NT2/D1 (cell line): ENCODE measurements around the gene ZBTB20.

Experiments
- DNase-seq: peaks from one replicate; pipeline ENCODE4 v3.0.0-alpha.2; 2011; ENCODE audit warnings: low read depth, low spot score
- H3K27me3 ChIP-seq: 2 replicates; pipeline ENCODE4 v1.6.0; 2011; ENCODE audit warnings: mild to moderate bottlenecking; ENCODE audit not compliant: insufficient read length, insufficient read depth
- H3K36me3 ChIP-seq: 2 replicates; pipeline ENCODE4 v1.6.1; 2011; ENCODE audit warnings: mild to moderate bottlenecking, low read length, mixed read lengths; ENCODE audit not compliant: insufficient read depth, insufficient read length
- H3K4me1 ChIP-seq: 2 replicates; pipeline ENCODE4 v1.5.1; 2011; ENCODE audit not compliant: insufficient read depth, insufficient read length
- H3K4me3 ChIP-seq: 2 replicates; pipeline ENCODE4 v1.5.1; 2011; ENCODE audit warnings: low read depth; ENCODE audit not compliant: insufficient read length
- H3K9ac ChIP-seq: 2 replicates; pipeline ENCODE4 v1.6.0; 2011; ENCODE audit warnings: low read depth; ENCODE audit not compliant: insufficient read length
- H3K9me3 ChIP-seq: 2 replicates; pipeline ENCODE4 v1.5.1; 2011; ENCODE audit warnings: mild to moderate bottlenecking, low read length; ENCODE audit not compliant: insufficient read depth
- SUZ12 ChIP-seq: IDR thresholded peaks from 2 replicates; pipeline ENCODE4 v1.6.1; 2011; ENCODE audit not compliant: insufficient read length, insufficient read depth; ENCODE audit errors: extremely low read depth
- YY1 ChIP-seq: IDR thresholded peaks from 2 replicates; pipeline ENCODE4 v1.6.1; 2011; ENCODE audit not compliant: insufficient read length, insufficient read depth
- ZNF274 ChIP-seq: IDR thresholded peaks from 2 replicates; pipeline ENCODE4 v1.6.1; 2011; ENCODE audit warnings: mild to moderate bottlenecking, low read depth, low read length

The ZBTB20 gene

GRCh38 chr3:114700637-114701234, 446.4 kb downstream of the ZBTB20 start:
- Histone ChIP-seq H3K36me3 (no peaks in the 10 kb centered on the region), H3K9me3 (no peaks in the 10 kb centered on the region), H3K27me3 (no peaks in the 10 kb centered on the region), H3K4me1 (no peaks in the 10 kb centered on the region), H3K4me3 (no peak overlapping the region), H3K9ac (no peak overlapping the region)
- TF ChIP-seq SUZ12 (no peak), YY1 (no peak), ZNF274 (no peak)
- no peak for DNase-seq

DNA sequence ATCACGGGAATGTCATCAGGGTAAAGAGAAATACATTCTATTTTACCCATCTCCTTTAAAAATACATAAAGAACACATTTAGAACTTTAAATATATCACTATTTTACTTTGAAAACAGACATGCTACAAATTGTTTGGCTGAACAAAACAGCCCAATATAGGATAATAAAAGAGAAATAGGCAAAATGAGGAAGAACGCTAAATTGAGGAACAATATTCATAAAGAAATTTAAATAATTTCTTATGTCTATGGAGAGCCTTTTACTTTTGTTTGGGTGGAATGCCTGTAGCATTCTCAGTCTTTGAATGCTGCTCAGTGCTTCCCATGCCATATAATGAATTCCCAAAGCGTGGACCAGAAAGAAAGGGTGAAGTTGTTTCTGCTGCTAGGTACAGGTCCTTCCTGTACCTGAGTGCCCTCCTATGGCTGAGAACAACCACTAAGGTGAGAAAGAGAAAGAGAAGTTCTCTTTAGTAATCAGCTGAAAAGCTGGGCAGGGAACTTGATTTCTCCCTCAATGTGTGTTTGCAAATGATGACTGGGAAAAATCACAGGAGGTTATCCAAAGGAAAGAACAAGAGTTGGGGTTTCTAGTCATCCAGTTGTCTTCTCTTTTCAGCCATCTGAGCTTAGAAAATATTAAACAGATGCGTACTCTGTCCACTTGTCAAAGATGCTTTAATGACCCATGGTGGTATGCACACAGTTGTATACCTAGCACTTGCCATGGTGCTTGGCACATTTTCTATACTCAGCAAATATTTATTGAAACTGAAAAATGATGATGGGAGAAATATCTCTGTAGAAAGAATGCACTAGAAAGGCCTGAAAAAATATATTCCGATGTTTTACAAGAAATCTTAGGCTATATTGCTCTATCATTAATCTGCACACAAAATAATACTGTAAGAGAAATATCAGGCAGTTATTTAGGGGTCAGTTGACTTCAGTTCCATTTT, 448.7 kb downstream of the ZBTB20 start:
- Histone ChIP-seq H3K27me3 (no peaks in the 10 kb centered on the region), H3K9me3 (no peaks in the 10 kb centered on the region), H3K4me3 (no peak overlapping the region), H3K36me3 (no peaks in the 10 kb centered on the region), H3K4me1 (no peaks in the 10 kb centered on the region), H3K9ac (no peak overlapping the region)
- no peak for DNase-seq
- TF ChIP-seq YY1: no peak
- no peak for TF ChIP-seq ZNF274
- TF ChIP-seq SUZ12: no peak

DNA sequence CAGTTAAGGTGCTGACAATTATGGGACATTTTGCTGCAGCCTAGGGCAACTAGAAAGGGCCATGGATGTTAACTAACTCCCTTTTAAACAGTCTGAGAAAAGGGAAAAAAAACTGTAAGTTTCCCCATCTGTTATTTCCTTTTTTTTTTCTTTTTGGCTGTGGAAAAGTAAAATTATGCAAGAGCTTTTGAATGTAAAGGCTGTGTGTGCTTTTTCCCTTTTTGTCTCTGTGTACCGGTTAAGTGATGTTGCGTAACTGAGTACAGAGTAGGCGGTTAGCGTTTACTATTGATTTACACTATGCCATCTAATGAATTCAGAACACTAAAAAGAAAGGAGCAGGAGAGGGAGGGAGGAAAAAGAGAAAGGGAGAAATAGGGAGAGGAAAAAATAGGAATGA, 449.7 kb downstream of the ZBTB20 start:
- no peak for DNase-seq
- H3K9ac ChIP-seq: no peak overlapping the region

DNA sequence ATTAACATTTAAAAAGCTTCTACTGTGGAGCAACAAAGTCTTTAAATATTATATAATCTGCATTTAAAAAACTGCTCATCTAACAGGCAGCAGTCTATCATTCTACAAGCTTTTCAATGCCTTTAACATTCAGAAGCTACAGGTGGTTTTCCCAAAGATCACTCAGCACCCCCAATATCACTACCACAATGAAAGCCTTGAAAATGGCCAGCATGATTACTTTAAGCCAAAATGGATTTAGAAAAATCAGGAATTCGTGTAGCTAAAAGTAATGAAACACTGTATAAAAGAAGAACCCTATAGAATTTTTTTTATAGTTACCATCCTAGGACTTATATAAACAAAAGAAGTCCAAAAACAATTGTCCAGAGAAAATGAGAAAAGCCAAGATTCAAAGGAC, 452.8 kb downstream of the ZBTB20 start:
- DNase-seq: no peak
- Histone ChIP-seq H3K27me3 (no peaks in the 10 kb centered on the region), H3K9ac (no peak overlapping the region), H3K4me3 (no peak overlapping the region), H3K36me3 (no peaks in the 10 kb centered on the region), H3K4me1 (no peaks in the 10 kb centered on the region), H3K9me3 (no peaks in the 10 kb centered on the region)
- TF ChIP-seq YY1: no peak
- no peak for TF ChIP-seq ZNF274
- TF ChIP-seq SUZ12: no peak

More for the DNA sequence above, 449.7 kb downstream of the ZBTB20 start:
- Histone ChIP-seq H3K4me3 (no peak overlapping the region), H3K4me1 (no peaks in the 10 kb centered on the region), H3K27me3 (no peaks in the 10 kb centered on the region), H3K9me3 (no peaks in the 10 kb centered on the region), H3K36me3 (no peaks in the 10 kb centered on the region)
- TF ChIP-seq SUZ12: no peak
- no peak for TF ChIP-seq YY1
- no peak for TF ChIP-seq ZNF274

DNA sequence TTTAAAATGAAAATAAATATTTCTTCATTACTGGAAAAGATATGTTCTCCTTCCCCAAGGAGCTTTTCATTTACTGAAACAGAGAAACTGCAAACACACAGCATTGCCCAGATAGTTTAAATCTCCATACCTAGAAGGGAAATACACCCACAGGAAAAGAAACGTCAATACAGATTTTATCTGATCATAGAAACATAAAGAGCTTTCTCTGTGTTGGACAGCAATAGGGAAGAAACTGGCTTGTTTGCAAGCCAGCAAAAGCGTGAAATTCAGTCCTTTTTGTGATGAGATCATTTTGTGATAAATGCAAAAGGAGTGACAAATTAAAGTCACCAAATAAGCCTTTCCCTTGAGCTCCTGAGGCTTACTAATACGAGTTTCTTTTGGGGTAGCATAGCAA, 455.2 kb downstream of the ZBTB20 start:
- TF ChIP-seq SUZ12: no peak
- TF ChIP-seq ZNF274: no peak
- TF ChIP-seq YY1: no peak
- Histone ChIP-seq H3K4me1 (no peaks in the 10 kb centered on the region), H3K27me3 (no peaks in the 10 kb centered on the region)

DNA sequence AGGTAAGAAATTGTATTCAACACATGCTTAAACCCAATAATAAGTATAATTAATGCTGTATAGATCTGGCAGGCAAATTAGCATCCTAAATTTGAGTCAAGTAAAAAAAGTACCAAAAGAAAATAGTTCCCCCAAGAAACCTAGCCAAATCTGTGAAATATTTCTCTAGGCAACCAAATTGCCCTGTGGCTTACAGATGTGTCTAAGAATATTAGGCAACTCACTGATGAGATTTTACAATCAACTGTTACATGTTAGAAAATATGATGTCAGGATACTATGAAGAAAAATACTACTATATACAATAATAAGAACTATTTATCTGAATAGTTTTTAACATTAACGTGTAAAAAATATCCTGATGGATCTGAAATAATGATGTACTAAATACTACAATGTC, 456.2 kb downstream of the ZBTB20 start:
- TF ChIP-seq SUZ12 (no peak), ZNF274 (no peak), YY1 (no peak)
- H3K36me3 ChIP-seq: no peaks in the 10 kb centered on the region
- H3K9me3 ChIP-seq: no peaks in the 10 kb centered on the region
- no peak overlapping the region for H3K9ac ChIP-seq
- DNase-seq: no peak
- no peak overlapping the region for H3K4me3 ChIP-seq
- no peaks in the 10 kb centered on the region for H3K27me3 ChIP-seq
- no peaks in the 10 kb centered on the region for H3K4me1 ChIP-seq

More for the DNA sequence above, 455.2 kb downstream of the ZBTB20 start:
- no peak for DNase-seq
- no peak overlapping the region for H3K4me3 ChIP-seq
- no peaks in the 10 kb centered on the region for H3K9me3 ChIP-seq
- H3K36me3 ChIP-seq: no peaks in the 10 kb centered on the region
- H3K9ac ChIP-seq: no peak overlapping the region

- Histone ChIP-seq H3K9ac (no peak overlapping the region), H3K27me3 (no peaks in the 10 kb centered on the region), H3K36me3 (no peaks in the 10 kb centered on the region), H3K4me3 (no peak overlapping the region), H3K9me3 (no peaks in the 10 kb centered on the region), H3K4me1 (no peaks in the 10 kb centered on the region)
- DNase-seq: no peak
- TF ChIP-seq ZNF274 (no peak), SUZ12 (no peak), YY1 (no peak)
Observed at GRCh38 chr3:114687151-114687550, 459.9 kb downstream of the ZBTB20 start.
